ENCODE results near the gene PROS1.

The PROS1 gene

DNA sequence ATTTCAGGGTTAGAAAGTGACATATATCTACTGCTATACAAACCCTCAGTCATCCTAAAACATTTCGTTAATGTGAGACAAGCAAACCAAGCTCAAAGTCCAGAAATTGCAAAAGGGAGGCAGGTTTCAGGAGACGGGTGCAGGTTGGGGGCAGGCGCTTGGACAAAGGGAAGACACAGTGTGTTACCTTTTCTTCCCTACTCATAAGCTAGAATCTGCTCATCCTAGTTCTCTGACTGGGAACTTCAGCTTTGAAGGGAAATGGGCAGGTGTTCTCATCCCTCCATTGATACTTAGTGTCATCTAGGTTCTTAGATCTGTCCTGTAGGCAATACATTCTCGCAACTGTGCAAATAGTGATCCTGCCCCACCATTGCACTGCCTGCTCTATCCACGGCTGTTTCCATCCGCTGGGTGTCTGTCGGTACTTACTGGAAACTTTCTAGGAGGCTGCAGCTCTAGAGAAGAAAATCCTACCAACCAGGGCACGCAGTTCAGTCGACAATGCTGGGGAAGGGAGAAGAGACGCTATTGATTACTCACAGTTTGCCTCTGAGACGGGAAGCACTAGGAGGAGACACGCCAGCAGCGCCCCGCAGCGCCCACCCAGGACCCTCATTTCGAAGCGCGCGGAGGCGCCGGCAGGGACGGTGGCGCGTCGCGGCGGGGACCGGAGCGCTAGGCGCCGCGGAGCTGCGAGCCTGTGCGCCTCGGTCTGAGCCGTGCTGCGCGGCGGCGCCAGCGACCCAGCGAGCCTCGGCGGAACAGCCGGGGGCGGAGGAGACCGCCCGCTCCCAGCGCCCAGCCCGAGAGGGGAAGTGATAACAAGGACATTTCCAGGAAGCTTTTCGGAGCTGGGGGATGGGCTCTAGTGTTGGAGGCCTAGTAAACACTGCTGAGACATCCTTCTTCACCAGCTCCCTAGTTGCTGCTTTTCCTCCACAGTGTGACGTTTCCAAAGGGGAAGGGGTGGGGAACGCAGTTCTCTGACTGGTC, at the start of gene PROS1:
TSS of gene PROS1 (minus strand) at position 766 of the 996 bp plus-strand sequence. CDS start at position 619, 147 bp downstream.
- FAIRE-seq (peak; percentile 55), DNase-seq (ENCODE audit: insufficient read length, low spot score) (peak; percentile 56)

DNA sequence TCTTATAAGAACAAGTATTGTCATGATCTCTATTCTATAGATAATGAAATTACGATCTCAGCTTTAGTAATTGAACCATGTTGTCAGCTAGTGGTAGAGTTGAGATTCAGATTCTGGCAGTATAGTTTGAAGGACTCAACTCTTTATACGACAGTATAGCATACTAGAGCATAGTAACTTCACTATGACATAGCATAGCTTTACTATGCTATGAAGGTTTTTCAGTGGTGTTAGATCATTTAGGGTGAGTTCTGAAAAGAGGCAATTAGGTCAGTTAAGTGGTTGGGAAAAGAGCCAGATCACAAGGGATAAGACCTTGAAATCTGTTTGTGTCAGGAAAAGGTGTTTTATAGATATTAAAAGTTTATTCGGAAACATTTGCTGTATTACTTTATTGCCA, 46.6 kb upstream of the PROS1 start:
- FAIRE-seq: no peak
- no peak for DNase-seq (ENCODE audit: insufficient read length, low spot score)

DNA sequence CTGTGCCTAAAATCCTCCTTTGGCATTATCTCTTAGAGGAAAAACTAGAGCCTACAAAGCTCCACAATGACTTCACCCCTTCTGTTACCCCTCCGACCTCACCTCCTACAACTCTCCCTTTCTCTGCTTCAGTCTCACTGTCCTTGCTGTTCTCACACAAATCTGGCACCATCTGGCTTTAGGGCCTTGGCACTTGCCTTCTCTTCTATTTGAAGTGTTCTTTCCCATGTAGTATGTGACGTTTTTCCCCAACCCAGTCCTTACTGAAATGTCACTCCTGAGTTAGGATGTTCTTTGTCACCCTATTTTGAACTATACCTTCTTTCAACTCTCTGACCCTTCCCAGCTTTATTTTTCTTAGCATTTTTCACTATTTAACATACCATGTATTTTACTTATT, 46.0 kb upstream of the PROS1 start:
- DNase-seq (ENCODE audit: insufficient read length, low spot score): no peak
- no peak for FAIRE-seq

DNA sequence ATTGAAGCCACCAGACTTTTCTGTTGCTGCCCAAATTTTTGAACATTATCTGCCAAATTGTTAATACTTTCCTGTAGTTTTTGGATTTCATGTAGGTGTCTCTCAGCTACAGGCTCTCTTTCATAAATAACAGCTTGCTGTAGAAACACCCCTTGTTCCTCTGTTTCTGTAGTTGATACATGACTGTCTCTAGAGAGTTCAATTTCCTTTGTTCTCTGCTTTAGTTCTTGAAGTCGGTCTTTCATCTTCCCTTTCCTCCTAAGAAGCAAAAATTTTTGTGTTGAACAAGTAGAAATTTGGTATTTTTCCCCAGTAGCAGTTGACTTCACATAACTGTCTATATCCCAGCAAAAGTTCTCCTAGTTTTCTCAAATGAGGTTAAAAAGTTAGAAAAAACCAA, 41.3 kb upstream of the PROS1 start:
- FAIRE-seq: no peak
- no peak for DNase-seq (ENCODE audit: insufficient read length, low spot score)

DNA sequence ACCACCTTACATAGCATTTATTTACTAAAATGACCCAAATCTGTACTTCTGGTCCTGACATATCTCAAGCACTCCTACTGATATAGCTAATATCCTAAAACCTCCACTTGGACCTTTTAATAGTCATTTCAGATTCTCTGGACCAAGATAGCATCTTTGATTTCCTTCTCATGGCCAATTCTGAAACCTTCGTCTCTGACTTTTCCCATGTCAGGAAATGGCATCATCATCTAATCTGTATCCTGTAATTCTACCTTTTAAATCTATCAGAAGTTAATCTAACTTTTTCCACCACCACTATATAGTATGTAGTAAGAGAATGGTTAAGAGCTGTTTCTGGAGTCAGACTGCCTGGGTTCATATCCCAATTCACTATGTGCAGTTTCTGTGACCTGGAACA, 38.5 kb upstream of the PROS1 start:
- no peak for FAIRE-seq
- DNase-seq (ENCODE audit: insufficient read length, low spot score): no peak

DNA sequence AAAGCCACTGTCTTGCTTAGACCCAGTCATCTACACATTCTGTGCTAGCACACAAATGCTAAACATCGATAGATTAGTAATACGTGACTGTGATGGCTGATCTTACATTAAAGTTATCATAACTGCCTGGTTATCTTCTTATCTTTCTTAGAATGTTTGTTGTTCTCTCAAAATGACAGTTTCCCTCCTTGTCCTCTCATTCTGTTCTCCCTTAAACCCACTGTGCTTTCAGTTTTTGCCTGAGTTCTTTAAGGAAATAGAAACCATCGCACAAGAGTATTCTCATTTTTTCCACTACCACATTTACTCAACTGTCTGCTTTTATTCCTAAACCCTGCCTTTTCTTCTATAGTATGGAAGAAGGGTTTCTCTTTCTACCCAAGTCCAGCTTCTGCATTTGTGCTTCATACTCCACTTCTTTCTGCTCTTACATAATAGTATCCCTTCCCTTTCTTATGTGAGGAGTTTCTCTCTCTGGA, 37.6 kb upstream of the PROS1 start:
- DNase-seq (ENCODE audit: insufficient read length, low spot score) (no peak), FAIRE-seq (no peak)

DNA sequence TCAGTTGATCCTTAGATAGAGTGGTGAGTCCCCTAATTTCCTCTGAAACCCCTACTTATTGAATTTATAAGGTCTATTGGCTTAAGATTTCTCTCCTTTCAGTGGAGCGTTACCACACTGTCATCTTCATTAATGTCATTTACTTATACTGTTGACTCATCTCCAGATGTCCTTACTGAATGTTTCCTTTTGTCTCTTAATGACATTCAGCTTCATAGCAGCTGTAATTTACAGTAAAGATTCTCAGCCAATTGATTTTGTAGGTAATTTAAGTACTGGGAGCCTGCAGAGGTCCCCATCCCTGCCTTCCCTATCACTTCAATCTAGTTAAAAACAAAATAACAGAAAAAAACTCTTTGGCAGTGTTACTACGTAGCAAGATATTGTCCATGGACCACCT, 35.9 kb upstream of the PROS1 start:
- FAIRE-seq: no peak
- no peak for DNase-seq (ENCODE audit: insufficient read length, low spot score)

DNA sequence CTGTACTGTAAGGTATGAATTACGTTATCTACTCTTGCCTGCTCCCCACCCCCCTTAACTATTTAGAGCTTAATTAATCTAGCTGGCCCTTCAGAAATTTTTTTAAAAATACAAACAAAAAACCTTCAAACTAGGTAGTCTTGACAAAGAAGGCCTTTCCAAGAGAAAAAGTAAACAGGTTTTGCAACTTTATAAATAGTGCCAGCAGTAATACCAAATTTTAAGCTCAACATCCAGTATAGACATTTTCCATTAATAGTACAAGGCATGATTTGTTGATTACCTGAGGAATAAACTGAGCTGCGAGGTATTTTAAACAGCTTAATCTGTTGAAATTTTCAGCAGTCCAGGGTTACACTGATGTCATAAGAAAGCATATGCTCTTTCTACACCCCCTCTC, 34.6 kb upstream of the PROS1 start:
- FAIRE-seq (no peak), DNase-seq (ENCODE audit: insufficient read length, low spot score) (no peak)

DNA sequence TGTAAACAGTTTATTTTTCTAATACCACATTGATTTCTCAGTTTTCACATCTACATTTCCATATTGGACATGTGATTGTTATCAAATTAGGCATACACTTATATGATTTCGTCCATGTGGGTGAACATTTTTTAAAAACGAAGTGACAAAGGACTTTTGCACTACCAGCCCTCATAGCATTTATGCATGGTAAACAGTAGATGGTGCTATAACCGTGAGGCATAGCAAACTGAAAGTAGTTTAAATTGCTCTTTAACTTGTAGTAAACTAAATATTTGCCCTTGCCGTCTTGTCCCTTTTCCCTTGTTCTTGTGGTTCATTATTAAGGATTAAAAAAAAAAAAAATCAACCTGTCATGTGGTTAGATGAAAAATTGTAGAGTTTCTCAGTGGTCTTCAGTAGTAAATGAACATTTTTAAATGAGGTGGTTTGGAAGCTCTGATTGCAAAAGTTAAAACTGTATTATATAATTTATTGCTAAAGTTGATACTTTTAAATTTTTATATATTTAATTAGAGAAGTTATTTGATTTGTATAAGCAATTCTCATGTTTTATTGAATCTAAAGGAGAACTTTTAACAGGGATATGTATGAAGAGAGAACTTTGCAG, 30.7 kb upstream of the PROS1 start:
- no peak for FAIRE-seq

DNA sequence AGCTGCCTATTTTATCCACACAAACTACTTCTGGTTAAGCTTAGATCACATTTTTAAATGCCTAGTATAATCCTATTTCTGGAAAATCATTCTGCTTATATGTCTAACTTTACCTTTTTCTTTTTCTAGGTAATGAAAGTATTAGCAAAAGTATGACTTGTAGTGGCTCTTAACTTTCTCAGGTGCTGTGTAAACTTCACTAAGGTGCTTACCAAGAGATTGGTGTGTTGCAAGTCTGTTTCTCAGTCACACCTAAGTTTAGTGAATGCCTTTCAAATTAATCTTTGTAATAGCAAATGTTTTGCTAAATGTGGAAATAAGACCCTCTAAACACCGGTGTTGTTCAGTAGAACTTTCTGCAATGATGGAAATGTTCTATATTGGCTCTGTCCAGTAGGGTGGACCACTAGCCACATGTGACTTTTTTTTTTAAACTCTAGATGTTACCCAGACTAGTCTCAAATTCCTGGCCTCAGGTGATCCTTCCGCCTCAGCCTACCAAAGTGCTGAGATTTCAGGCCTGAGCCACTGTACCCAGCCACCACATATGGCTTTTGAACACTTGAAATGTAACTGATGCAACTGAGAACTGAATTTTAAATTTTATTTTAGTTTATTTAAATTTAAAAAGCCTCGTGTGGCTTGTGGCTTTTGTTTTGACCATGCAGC, 28.3 kb upstream of the PROS1 start:
- FAIRE-seq: no peak
- DNase-seq (ENCODE audit: insufficient read length, low spot score): no peak

More for the DNA sequence above, 30.7 kb upstream of the PROS1 start:
- DNase-seq (ENCODE audit: insufficient read length, low spot score): peak; percentile 55

DNA sequence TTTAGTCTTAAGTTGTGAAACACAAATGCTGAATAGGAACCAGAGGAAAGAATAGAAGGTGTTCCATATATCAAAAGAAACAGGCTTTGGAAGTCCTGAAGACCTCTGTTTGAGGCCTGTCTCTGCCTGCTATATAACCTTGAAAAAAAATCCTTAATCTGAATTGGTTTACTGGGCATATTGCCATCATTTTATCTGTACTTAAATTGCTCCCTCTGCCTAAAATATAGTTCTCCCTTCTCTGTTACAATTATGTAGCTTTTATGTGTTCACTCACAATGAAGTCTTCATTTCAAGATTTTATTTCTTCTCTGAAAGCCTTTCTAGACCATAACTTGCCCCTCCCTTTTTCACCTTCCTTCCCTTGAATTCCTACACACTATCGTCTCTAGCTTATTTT, 27.5 kb upstream of the PROS1 start:
- no peak for DNase-seq (ENCODE audit: insufficient read length, low spot score)
- no peak for FAIRE-seq

DNA sequence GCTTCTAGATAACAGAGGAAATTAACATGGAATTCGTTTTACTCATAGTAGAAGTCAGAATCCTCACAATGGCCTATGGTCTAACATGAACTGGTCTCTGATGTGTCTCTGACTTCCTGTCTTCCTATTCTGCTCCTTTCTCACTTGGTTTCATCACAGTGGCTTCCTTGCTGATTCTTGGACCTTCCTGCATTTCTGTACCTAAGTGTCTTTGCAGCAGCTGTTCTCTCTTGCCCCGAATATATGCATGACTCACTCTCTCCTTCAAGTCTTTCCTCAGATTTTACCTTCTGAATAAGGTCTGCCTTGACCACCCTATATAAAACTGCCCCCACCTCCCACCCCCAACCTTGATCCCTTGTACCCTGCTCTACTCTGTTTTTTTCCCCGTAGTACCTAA, 20.4 kb upstream of the PROS1 start:
- no peak for DNase-seq (ENCODE audit: insufficient read length, low spot score)

DNA sequence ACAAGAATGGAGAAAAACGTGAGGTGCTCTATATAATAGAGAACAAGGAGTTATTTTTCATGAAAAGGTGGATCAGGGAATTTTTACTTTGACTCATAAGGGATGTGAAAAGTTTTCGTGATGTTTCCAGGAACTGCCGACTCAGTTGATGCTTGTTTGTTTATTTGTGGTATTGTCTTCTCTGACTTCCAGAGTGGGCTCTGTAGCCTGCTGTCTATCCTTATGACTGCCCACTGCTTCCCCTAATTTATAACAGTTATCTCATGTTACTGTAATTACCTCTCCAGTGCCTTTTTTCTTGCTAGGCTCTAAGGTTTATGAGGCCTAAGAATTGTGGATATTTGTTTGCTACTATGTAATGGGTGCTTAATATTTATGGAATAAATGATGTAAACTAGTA, 18.5 kb upstream of the PROS1 start:
- no peak for FAIRE-seq
- DNase-seq (ENCODE audit: insufficient read length, low spot score): no peak

More for the DNA sequence above, 20.4 kb upstream of the PROS1 start:
- no peak for FAIRE-seq

DNA sequence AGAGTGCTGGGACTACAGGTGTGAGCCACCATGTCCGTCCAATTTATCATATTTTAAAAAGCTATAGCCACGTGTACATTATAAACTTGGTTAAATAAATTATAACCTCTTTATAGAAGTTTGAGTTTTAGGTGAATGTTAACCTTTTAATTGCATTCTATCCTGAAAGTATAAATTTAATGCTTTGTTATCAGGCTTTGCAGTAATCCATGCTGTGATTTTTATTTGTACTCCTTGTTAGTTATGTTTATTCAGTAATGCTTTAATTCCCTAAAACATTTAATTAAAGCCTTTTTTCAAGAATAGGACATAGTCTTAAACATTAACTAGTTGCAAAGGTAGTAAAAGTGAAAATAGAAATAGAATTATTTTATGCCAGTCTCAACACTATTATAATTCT, 17.9 kb upstream of the PROS1 start:
- FAIRE-seq: no peak

DNA sequence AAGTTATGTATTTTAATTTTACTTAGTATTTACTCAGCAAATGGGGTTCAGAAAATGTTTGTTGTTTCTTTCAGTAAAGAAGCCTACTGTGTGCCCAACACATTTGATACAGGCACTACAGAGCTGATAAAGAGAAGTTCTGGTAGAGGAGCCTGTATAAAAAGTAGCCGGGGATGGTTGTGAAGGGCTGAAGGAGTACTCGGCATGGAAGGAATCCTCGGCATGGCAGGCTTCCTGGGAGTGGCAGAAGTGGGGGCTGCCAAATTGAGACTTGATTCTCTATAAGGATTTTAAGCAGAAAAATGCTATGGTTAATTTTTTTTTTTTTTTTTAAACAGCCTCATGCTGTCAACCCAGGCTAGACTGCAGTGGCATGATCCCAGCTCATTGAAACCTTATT, 15.5 kb upstream of the PROS1 start:
- FAIRE-seq (no peak), DNase-seq (ENCODE audit: insufficient read length, low spot score) (no peak)

More for the DNA sequence above, 17.9 kb upstream of the PROS1 start:
- no peak for DNase-seq (ENCODE audit: insufficient read length, low spot score)

DNA sequence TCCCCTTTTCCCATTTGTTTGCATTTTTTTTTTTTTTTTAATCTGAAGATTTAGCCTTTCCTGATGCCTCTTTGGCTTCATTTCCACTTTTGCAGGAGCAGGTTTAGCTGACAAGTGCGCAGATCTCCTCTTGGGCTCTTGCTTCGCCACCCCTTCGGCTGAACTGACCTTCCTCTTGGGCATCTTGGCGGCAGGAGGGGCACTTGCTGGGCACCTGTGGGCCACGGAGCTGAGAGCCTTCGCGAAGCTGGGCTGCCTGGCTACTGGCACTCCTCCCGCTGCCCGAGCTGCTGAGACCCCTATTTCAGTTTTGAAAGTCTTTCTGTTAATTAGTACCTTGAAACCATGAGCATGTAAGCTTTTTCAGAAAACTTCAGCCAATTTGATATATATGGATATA, 15.1 kb upstream of the PROS1 start:
- no peak for FAIRE-seq

DNA sequence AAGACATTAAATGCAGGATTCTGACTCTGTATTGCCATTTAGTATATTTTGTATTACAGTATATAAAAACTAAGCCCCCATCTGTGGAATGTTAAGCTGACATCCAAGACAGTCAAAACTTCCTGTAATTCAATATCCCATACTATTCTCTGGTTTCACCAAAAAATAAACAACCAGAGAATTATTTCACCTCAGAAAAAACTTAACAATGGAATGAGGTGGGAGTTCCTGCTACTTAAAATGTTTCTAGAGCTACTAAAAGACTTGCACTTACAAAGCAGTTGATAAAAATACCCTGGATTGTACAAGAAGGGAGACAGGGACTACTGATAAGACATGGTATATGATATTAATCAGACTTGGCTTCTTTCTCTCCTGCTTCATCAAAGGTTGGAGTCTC, 14.6 kb upstream of the PROS1 start:
- DNase-seq (ENCODE audit: insufficient read length, low spot score) (peak; percentile 15), FAIRE-seq (no peak)

More for the DNA sequence above, 15.1 kb upstream of the PROS1 start:
- DNase-seq (ENCODE audit: insufficient read length, low spot score): no peak

DNA sequence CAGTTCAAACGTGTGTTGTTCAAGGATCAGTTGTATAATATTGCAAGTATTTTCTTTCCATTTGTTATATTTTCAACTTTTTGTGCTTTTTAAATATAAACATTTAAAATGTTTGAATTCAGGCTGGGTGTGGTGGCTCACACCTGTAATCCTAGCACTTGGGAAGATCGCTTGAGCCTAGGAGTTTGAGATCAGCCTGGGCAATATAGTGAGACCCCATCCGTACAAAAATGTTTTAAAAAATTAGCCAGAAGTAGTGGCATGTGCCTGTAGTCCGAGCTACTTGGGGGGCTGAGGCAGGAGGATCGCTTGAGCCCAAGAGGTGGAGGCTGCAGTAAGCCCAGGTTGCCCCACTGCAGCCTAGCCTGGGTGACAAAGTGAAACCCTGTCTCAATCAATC, 10.9 kb upstream of the PROS1 start:
- FAIRE-seq (no peak), DNase-seq (ENCODE audit: insufficient read length, low spot score) (no peak)

DNA sequence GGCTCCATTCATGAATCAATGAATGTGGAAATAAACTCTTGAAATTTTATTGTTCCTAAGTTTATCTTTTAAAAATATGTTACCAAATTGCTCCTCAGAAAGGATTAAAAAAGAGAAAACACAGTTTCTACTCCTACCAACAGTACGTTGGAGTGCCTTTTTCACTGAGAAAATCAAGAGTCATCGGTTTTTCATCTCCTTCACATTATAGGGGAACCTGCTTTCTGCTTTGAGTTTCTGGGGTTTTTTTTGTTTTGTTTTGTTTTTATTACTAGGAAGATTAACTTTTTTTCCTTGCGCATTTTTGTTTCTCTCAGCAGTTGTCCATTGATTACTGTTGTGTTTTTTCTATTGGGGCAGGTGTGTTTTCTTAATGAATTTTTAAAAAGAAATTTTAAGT, 9.7 kb upstream of the PROS1 start:
- no peak for FAIRE-seq

DNA sequence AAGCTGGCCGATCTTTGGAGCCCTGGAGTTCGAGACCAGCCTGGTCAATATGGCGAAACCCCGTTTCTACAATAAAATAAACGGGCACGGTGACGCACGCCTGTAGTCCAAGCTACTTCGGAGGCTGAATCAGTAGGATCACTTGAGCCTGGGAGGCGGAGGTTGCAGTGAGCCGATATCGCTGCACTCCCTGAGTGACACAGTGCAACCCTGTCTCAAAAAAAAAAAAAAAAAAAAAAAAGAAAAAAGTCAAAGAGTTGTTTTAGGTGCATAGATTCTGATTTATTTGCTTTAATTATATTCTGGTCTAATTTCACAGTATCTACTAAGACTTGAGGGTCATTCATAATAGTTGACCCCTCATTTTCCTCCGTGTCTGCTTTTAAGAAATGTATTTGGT, 8.0 kb upstream of the PROS1 start:
- no peak for FAIRE-seq
- no peak for DNase-seq (ENCODE audit: insufficient read length, low spot score)

More for the DNA sequence above, 9.7 kb upstream of the PROS1 start:
- DNase-seq (ENCODE audit: insufficient read length, low spot score): no peak
